Mononuclear cell (primary cell): Measurements from ENCODE around the gene TMEM184A. TPM values are rescaled to one million over a fixed set of nuclear protein-coding genes. Genes with fewer than 3 reads are reported as not detected.

Experiments used
- H3K27me3 ChIP-seq: 2 replicates; pipeline ENCODE4 v1.6.0; 2011; ENCODE audit warnings: low read length, control low read depth; ENCODE audit not compliant: insufficient read depth
- H3K4me1 ChIP-seq: 2 replicates; pipeline ENCODE4 v1.5.1; 2011; ENCODE audit warnings: mild to moderate bottlenecking, low read length, control low read depth; ENCODE audit not compliant: insufficient read depth
- H3K4me3 ChIP-seq: 2 replicates; pipeline ENCODE4 v1.5.1; 2011; ENCODE audit warnings: mild to moderate bottlenecking, low read length, moderate library complexity
- H3K9me3 ChIP-seq: 2 replicates; pipeline ENCODE4 v1.5.1; 2011; ENCODE audit warnings: low read depth, mild to moderate bottlenecking, control low read depth, low read length
- total RNA-seq: library from RNA; depleted of rRNA; stranded (reverse); fragments of >200 nt; gene quantifications from one replicate; pipeline ENCODE4 v1.2.3, GENCODE V29; 2012

TMEM184A gene
- total RNA-seq, 1 donor: not detected

DNA sequence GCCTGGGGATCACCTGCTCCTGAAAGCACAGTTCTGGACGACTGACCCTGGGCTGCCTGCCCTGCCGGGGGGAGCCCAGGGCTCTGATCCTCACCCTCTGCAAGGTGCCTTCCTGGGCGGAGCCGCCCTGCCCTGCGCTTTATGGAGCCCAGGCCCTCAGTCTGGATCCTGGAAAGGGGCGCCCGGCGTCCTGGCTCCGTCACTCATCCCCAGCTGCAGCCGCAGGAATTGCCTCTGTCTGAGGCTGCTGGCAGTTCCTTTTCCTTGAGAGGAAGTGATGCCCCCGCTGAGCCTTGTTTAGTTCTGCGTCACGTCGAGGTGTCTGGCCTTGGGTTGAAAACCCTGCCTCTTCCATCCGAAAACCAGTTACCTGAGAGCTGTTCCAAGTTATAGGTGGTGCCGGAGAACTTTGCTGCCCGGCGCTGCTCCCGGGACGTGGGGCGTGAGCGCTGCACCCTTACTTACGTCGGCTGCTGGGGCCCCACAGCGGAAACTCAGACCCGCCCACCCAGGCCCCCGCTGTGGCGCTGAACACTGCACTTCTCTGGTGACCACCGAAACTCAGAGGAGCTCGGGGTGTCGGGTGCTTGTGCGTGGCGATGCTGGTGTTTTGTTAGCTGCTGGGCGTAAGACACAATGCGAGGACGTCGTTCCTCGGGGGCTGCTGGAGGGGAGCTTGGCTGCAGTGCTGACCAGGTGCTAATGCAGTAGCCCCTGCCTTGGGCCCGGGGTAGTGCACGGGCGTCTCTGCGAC lies 20.1 kb downstream of the TMEM184A start:
- Histone ChIP-seq H3K27me3 (no peaks in the 10 kb centered on the region), H3K4me1 (peaks cover 34% of the 10 kb centered on the region), H3K9me3 (no peaks in the 10 kb centered on the region), H3K4me3 (no peak overlapping the region)

DNA sequence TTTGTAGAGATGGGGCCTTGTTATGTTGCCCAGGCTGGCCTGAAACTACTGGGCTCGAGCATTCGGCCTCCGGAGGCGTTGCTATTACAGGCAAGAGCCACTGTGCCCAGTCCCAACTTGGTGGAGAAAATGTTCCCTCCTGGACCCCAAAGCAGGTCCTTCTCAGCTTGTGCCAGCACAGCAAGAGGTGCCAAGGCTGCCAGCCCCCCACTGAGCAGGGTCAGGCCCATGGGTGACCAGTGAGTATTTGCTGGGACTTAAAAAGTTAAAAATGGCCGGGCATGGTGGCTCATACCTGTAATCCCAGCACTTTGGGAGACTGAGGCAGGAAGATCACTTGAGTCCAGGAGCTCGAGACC lies 20.9 kb downstream of the TMEM184A start:
- no peak overlapping the region for H3K4me3 ChIP-seq
- no peaks in the 10 kb centered on the region for H3K9me3 ChIP-seq
- no peaks in the 10 kb centered on the region for H3K27me3 ChIP-seq
- H3K4me1 ChIP-seq: peaks cover 37% of the 10 kb centered on the region

DNA sequence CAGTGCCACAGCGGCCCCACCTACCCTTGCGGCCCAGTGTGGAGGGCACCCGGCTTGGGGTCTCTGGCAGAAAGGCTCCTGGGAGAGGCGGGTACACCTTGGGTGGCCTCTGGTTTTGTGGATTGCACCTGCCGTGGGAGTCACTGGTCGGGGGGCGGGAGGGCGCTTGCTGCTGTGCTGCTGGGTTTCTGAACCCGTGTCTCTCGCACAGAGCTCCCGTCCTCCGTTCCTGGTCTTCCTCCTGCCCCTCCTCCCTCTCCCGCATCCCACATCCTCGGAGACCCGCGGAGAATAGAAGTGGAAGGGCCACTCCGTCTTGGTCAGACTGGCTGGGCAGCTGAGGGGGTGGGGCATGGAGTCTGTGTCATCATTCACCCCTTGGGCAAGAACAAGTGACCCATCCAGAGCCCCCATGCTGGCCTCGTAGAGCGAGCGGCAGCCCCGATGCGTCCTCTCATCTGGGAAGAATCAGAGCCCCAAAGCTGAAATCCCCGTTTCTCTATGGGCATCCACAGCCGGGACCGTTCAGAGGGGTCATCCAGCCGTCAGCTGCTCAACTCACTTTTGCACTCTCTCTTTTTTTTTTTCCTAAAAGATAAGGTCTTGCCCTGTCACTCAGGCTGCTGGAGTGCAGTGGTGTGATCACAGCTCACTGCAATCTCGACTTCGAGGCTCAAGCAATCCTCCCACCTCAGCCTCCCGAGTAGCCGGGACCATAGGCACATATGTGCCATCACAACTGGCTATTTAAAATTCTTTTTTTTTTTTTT lies 21.5 kb downstream of the TMEM184A start:
- Histone ChIP-seq H3K4me1 (peaks cover 41% of the 10 kb centered on the region), H3K9me3 (no peaks in the 10 kb centered on the region), H3K27me3 (no peaks in the 10 kb centered on the region)

DNA sequence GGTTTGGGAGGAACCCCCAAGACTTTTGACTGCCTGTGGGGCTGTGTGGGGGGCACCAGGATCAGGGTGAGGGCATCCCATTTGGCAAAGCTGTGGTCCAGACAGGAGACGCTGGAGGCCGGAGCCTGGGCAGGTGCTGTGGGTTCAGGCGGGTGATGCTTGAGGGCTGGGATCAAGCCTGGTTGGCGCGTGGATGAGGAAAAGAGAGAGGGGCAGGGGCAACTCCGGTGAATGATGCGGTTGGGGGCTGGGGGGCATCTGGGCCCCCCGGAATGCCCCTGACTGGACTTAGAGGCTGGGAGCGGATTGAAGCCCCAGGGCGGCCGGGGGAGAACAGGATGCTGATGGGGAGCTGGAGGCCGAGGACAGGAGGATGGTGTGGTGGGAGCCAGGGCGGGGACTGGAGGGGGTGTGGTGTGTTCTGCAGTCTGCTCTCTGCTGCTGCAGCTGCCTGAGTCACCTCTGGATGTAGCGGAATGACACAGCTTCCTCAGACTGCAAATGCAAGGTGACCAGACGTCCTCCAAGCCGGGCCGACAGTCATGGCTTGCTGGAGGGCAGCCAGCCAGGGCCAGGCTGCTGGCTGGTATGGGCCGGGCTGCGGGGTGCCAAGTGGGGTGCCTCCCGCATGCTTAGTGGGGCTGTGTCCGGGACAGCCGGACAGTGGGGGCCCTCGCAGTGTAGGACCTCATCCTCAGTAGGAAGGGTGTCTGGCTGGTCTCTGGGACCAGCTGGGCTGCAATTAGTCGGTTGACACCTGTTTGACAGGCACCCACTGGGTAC lies 22.3 kb downstream of the TMEM184A start:
- Histone ChIP-seq H3K27me3 (no peaks in the 10 kb centered on the region), H3K4me3 (no peak overlapping the region), H3K9me3 (no peaks in the 10 kb centered on the region), H3K4me1 (peaks cover 41% of the 10 kb centered on the region)

More for the DNA sequence above, 21.5 kb downstream of the TMEM184A start:
- H3K4me3 ChIP-seq: no peak overlapping the region

DNA sequence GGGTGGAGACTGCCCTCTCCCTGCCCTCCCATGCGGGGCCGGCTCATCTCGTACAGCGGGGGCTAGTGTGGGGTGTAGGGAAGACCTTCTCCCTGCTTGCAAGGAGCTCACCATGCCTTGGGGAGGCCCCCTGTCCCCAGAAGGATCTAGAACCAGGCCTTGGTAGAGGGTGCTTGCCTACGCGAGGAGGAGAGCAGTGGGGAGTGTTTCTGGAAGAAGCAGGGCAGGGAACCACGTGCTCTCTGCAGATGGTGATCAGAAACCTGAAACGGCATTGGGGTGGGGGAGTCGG lies 22.8 kb downstream of the TMEM184A start:
- H3K27me3 ChIP-seq: no peaks in the 10 kb centered on the region
- H3K9me3 ChIP-seq: no peaks in the 10 kb centered on the region
- H3K4me3 ChIP-seq: peak overlapping the region; percentile 51
- H3K4me1 ChIP-seq: peaks cover 41% of the 10 kb centered on the region

DNA sequence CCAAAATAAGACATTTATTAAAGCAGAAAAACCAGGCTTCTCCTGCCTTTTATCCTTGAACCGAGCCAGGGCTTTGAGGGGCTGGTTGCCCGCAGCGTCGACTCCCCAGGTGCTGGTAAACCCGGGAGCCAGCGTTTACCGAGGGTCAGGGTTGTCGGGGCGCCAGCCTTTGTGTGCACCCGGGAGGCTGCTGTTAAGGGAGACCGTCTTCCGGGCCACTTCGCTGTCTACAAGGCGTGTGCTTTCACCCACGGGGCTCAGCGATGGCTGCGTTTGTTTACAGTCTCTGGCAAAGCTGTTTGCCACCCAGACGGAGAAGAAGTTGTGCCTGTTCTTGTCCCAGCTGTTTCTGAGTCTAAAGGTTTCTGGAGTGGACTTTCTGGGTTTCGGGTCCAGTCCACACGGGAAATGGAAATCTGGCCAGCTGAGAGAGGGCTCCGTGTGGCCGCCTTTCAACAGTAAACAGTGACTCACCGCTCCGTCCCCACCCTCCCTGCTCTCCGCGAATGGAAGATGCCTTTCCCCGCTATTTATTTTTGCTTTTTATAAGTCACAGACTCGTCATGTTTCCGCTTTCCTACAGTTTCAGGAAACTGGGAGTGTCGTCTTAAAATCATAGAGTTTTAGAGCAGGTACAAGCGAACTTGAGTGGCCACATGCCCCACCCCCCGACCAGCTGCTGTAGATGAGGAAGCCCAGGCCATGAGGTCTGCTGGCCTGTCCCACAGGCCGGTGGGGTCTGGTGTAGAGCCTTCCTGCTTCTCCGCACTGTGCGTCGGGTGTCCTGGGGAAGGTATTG lies 23.4 kb downstream of the TMEM184A start:
- peak overlapping the region; percentile 51 for H3K4me3 ChIP-seq
- H3K9me3 ChIP-seq: no peaks in the 10 kb centered on the region

DNA sequence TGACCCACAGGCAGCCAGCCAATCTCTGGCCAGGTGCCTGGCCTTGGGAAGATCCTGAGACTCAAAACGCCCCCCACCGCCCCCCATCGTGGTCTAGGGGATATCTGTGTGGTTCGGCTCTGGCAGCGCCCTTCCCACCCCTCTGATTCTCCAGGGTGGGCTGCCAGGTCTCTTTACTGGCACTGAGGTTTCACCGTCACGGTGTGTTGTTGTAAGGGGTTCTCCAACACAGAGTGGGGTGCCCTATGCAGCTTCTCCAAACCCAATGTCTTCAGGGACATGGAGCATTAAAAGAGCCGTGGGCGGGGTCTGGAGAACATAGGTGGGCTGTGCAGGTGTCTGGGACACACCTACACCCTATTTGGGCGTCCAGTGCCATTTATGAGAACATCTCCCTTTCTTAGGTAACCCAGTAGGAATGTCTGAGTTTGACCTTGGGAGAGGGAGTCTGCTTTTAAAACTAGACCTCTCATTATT lies 24.0 kb downstream of the TMEM184A start:
- Histone ChIP-seq H3K4me1 (peaks cover 41% of the 10 kb centered on the region), H3K9me3 (no peaks in the 10 kb centered on the region), H3K4me3 (peak overlapping the region; percentile 51), H3K27me3 (no peaks in the 10 kb centered on the region)

More for the DNA sequence above, 23.4 kb downstream of the TMEM184A start:
- H3K4me1 ChIP-seq: peaks cover 41% of the 10 kb centered on the region
- H3K27me3 ChIP-seq: no peaks in the 10 kb centered on the region

DNA sequence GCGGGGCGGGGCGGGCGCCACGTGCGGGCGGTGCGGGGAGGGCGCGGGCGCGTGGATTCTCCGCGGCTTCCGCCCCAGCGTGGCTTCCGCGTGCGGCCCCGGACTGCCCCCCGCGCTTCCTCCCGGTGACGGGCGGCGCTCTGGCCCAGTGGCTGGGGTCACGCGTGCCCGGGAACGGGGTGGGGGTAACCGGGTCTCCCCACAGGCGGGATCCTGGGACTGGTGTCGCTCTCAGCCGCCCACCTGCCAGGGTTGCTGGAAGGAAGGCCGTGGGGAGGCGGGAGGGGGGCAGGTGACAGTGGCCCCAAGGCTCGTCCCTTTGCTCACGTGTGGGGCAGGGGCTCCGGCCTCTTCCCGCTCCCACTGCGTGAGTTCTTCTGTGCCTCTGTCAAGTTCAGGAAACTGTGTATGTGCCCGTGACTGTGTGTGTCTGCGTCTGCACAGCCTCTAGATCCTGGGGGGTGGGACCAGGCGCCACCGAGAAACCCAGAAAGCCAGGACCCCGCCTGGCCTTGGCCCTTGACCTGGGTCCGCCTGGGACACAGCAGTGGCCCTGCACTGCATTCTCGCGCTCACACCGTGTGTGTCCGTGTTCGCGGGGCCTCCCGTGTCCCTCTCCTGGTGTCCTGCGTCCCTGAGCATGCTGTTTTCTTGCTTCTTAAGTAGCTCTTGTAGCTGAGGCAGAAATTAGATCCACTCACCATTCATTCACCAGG lies 24.6 kb downstream of the TMEM184A start:
- Histone ChIP-seq H3K27me3 (no peaks in the 10 kb centered on the region), H3K4me1 (peaks cover 44% of the 10 kb centered on the region), H3K4me3 (peak overlapping the region; percentile 51), H3K9me3 (no peaks in the 10 kb centered on the region)

DNA sequence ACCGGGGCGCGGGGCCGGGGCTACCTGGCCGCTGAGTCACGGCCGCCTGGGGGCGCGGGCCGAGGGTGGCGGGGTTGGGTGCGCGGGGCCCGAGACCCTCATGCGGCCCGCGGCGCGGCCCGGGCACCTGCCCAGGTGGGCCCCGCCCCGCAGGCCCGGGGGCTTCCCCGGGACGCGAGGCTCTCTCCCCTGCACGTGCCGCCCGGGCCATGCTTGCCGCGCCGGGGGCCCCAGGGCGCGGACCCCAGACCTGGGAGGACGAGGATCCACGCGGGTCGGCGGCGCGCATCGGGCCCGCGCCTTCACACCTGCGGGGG lies 25.1 kb downstream of the TMEM184A start:
- Histone ChIP-seq H3K9me3 (no peaks in the 10 kb centered on the region), H3K4me1 (peaks cover 45% of the 10 kb centered on the region), H3K27me3 (no peaks in the 10 kb centered on the region), H3K4me3 (peak overlapping the region; percentile 51)

DNA sequence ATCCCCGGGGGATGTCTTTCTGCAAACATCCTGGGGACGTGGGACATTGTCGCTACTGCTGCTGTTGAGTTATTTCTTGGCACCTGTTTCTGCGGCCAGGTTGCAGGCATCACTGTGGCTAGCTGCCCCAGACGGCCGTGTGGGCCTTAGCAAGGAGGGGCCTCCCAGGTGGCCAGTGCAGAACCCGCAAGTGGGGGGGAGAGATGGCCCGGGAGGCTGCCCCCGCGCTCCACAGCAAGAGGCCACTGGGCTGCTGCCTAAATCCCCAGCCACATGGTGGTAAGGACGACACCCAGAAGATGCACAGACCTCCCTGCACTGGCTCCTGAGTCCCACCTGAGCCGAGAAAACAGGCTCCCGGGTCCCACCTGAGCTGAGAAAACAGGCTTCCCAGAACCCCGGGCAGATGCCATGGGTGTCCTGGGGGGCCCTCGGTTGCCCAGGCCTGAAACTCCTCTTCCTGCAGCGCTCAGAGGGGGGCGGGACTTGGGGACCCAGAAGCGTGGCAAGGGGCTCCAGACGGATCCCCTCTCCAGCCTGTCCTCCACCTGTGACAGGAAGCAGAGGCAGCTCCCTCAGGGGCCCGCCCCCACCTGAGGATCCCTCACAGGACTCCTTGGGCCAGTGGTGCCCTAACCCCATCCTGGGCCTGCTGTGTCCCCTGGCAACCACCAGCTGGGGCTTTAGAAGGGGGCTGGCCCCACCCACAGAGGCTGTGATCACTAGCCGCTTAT lies 26.5 kb downstream of the TMEM184A start:
- H3K27me3 ChIP-seq: no peaks in the 10 kb centered on the region
- H3K4me3 ChIP-seq: no peak overlapping the region
- no peaks in the 10 kb centered on the region for H3K9me3 ChIP-seq
- peaks cover 45% of the 10 kb centered on the region for H3K4me1 ChIP-seq

DNA sequence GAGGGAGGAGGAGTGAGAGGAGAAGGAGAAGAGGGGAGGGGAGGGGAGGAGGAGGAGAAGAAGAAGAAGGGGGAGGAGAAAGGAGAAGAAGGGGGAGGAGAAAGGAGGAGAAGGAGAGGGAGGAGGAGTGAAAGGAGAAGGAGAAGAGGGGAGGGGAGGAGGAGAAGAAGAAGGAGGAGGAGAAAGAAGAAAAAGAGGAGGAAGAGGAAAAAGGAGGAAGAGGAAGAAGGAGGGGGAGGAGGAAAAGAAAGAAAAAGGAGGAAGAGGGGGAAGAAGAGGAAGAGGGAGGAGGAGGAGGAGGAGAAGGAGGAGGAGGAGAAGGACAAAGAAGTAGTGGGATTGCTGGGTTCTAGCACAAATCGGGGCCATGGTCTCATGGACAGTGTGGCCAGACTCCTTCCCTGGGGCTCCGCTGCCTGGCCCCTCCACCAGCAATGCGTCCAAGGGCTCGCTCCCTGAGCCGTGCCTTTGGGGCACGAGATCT lies 29.7 kb downstream of the TMEM184A start:
- no peak overlapping the region for H3K4me3 ChIP-seq
- peaks cover 12% of the 10 kb centered on the region for H3K4me1 ChIP-seq
- no peaks in the 10 kb centered on the region for H3K9me3 ChIP-seq
- H3K27me3 ChIP-seq: no peaks in the 10 kb centered on the region

DNA sequence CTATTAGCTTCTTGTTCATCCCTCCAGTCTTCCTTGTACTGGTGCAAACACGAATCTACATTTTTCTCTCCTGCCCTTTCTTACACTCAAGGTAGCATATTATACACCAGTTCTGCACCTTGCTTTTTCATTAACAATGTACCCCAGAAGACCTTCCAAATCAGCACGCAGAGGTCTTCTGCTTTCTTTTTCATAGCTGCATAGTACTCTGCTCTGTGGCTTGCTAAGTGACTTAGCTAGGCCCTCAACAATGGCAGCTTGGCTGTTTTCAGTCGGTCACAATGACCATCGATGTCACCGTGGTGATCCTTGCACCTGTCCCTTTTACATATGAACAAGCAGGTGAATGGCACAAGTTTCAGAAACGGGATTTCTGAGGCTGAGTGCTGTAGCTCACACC lies 30.6 kb downstream of the TMEM184A start:
- Histone ChIP-seq H3K9me3 (no peaks in the 10 kb centered on the region), H3K4me3 (no peak overlapping the region), H3K27me3 (no peaks in the 10 kb centered on the region), H3K4me1 (peaks cover 11% of the 10 kb centered on the region)

DNA sequence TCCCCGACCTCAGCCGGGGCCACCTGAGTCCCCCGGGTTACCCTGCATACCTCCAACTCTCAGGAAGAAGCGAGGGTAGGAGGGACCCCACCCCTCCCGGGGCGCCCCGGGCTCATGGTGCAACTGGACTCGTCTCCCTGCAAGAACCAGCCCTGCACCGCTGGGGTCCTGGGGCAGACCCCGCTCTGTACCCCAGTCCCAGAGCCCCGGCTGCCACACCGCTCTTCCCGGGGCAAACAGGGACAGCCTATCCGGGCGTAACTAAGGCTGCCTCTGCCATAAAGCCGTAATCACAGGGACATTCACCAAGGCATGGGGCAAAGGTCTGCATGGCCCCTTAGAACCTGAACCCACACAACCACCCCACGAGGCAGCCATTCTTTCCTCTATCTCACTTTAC lies 32.2 kb downstream of the TMEM184A start:
- Histone ChIP-seq H3K27me3 (no peaks in the 10 kb centered on the region), H3K9me3 (no peaks in the 10 kb centered on the region), H3K4me3 (no peak overlapping the region), H3K4me1 (peaks cover 4% of the 10 kb centered on the region)
